ENCODE results near the gene RWDD4.

RWDD4 gene

DNA sequence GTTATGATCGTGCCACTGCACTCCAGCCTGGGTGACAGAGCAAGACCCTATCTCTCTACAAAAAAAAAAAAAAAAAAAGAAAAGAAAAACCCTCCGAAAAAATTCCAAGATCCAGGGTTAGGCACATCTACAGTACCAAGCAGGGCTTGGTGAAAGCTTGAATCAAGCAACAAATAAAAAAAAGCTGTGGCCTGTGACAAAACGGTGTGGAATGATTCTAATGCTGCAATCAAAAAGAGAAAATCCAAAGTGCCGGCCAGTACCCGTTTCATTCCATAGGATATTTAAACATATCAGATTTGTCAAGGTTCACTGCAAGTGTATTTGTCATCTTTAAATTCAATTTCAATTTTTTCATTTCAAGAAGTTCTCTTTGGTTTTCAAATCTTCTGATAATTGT lies 20.5 kb downstream of the RWDD4 start:
- TF ChIP-seq, protein P1, sequence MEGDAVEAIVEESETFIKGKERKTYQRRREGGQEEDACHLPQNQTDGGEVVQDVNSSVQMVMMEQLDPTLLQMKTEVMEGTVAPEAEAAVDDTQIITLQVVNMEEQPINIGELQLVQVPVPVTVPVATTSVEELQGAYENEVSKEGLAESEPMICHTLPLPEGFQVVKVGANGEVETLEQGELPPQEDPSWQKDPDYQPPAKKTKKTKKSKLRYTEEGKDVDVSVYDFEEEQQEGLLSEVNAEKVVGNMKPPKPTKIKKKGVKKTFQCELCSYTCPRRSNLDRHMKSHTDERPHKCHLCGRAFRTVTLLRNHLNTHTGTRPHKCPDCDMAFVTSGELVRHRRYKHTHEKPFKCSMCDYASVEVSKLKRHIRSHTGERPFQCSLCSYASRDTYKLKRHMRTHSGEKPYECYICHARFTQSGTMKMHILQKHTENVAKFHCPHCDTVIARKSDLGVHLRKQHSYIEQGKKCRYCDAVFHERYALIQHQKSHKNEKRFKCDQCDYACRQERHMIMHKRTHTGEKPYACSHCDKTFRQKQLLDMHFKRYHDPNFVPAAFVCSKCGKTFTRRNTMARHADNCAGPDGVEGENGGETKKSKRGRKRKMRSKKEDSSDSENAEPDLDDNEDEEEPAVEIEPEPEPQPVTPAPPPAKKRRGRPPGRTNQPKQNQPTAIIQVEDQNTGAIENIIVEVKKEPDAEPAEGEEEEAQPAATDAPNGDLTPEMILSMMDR (IDR thresholded peaks at IDR 0.05) = no peak
- Histone ChIP-seq H3K9me3 (ENCODE audit: control insufficient read depth, low read length) (no peaks in the 10 kb centered on the region), H3K4me2 (ENCODE audit: low read length) (no peak overlapping the region), H2AFZ (no peak overlapping the region), H3K4me3 (ENCODE audit: low read depth, low read length) (no peak overlapping the region), H3K27ac (no peak overlapping the region), H3K27me3 (ENCODE audit: control insufficient read depth, insufficient read depth, low read length) (no peaks in the 10 kb centered on the region), H3K36me3 (ENCODE audit: control insufficient read depth, insufficient read depth, low read length) (no peaks in the 10 kb centered on the region), H3K4me1 (no peaks in the 10 kb centered on the region), H3K9ac (no peak overlapping the region), H3K79me2 (no peaks in the 10 kb centered on the region)

DNA sequence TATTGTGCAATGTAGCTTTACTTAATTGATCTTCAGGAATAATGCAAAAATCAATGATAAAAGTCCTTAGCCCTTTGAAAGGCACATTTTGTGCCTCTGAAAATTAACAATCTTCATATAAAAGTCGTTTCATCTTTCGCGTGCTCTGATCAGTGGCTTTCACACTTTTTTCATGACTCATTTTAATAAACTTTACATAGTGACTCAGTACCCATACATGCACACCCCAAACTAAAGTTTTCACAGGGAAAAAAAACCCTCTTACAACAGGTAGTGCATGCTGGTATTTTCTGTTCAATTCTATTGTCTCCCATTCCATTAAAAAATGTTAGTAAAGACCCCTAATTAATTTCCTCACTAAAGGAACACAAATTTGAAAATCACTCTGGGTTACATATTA lies 21.5 kb downstream of the RWDD4 start:
- no peaks in the 10 kb centered on the region for H3K4me1 ChIP-seq
- H2AFZ ChIP-seq = no peak overlapping the region
- no peaks in the 10 kb centered on the region for H3K9me3 ChIP-seq (ENCODE audit: control insufficient read depth, low read length)
- no peak overlapping the region for H3K9ac ChIP-seq
- TF ChIP-seq, protein P1 (IDR thresholded peaks at IDR 0.05) = no peak
- H3K27me3 ChIP-seq (ENCODE audit: control insufficient read depth, insufficient read depth, low read length) = no peaks in the 10 kb centered on the region
- no peaks in the 10 kb centered on the region for H3K36me3 ChIP-seq (ENCODE audit: control insufficient read depth, insufficient read depth, low read length)
- H3K4me3 ChIP-seq (ENCODE audit: low read depth, low read length) = no peak overlapping the region
- H3K79me2 ChIP-seq = no peaks in the 10 kb centered on the region
- H3K4me2 ChIP-seq (ENCODE audit: low read length) = no peak overlapping the region
- no peak overlapping the region for H3K27ac ChIP-seq

DNA sequence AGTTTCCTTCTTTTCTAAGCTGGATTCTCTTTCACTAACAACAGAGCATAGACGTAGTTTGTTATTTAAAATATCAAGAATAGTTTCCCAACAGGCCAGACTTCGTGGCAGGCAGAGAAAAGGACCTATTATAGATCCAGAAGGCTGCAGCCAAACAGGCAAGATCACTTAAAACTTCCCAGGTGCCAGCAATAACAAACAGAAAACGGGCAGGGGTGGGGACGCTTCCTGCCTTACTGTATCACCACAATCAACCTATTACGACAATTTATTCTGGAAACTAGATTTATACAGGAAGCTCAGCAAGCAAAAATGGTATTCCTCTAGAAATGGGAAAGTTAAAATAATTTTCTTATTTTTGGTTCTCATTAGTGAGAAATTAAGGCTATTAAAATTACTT lies 22.1 kb downstream of the RWDD4 start:
- Histone ChIP-seq H3K79me2 (no peaks in the 10 kb centered on the region), H3K27me3 (ENCODE audit: control insufficient read depth, insufficient read depth, low read length) (no peaks in the 10 kb centered on the region), H3K9me3 (ENCODE audit: control insufficient read depth, low read length) (no peaks in the 10 kb centered on the region), H3K36me3 (ENCODE audit: control insufficient read depth, insufficient read depth, low read length) (no peaks in the 10 kb centered on the region), H3K4me3 (ENCODE audit: low read depth, low read length) (no peak overlapping the region), H3K9ac (no peak overlapping the region), H3K4me2 (ENCODE audit: low read length) (no peak overlapping the region), H3K4me1 (no peaks in the 10 kb centered on the region), H2AFZ (no peak overlapping the region), H3K27ac (no peak overlapping the region)
- TF ChIP-seq, protein P1 (IDR thresholded peaks at IDR 0.05) = no peak

DNA sequence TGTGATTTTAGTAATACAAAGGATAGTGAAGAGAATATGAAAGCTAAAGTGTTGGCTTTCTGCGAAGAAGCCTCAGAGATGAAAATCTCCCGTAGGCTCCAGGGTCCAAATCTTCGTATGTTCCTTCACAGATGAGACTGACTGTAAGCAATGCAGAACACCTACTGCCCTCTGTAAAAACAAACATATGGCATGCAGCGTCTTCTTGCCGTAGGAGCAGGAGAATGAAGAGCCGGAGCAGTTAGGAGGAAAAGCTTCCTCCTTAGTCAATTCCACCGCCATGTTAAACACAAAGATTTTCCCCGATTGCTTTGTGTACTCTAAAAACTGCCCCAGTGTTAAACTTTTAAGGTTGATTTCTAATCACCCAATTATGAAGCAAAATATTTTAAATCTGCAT lies 22.5 kb downstream of the RWDD4 start:
- TF ChIP-seq, protein P1 (IDR thresholded peaks at IDR 0.05) = no peak
- H3K4me2 ChIP-seq (ENCODE audit: low read length) = no peak overlapping the region
- no peaks in the 10 kb centered on the region for H3K9me3 ChIP-seq (ENCODE audit: control insufficient read depth, low read length)
- H3K36me3 ChIP-seq (ENCODE audit: control insufficient read depth, insufficient read depth, low read length) = no peaks in the 10 kb centered on the region
- H3K79me2 ChIP-seq = no peaks in the 10 kb centered on the region
- no peak overlapping the region for H3K9ac ChIP-seq
- no peak overlapping the region for H3K27ac ChIP-seq
- no peak overlapping the region for H3K4me3 ChIP-seq (ENCODE audit: low read depth, low read length)
- no peaks in the 10 kb centered on the region for H3K4me1 ChIP-seq
- H2AFZ ChIP-seq = no peak overlapping the region
- H3K27me3 ChIP-seq (ENCODE audit: control insufficient read depth, insufficient read depth, low read length) = no peaks in the 10 kb centered on the region

DNA sequence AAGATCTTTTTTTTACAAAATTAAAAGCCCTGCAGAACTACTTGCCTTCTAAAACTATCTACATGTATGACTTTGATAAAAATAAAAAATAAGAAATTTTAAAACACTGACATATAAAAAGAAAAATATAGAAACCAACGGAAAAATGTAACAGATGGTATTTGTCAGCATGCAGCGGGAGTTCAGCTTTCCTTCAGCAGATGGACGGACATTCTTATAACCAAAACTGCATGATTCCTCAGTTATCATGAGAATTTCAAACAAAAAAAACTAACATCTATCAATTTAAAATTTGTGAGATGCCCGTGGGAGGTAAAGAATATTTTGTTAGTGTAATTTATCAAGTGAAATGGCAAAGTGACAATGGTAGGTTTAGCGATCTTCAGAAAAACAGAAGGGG lies 23.2 kb downstream of the RWDD4 start:
- H3K4me1 ChIP-seq = no peaks in the 10 kb centered on the region
- no peak overlapping the region for H3K27ac ChIP-seq
- no peaks in the 10 kb centered on the region for H3K27me3 ChIP-seq (ENCODE audit: control insufficient read depth, insufficient read depth, low read length)
- H3K9me3 ChIP-seq (ENCODE audit: control insufficient read depth, low read length) = no peaks in the 10 kb centered on the region
- H2AFZ ChIP-seq = no peak overlapping the region
- H3K4me2 ChIP-seq (ENCODE audit: low read length) = no peak overlapping the region
- no peaks in the 10 kb centered on the region for H3K79me2 ChIP-seq
- no peak overlapping the region for H3K4me3 ChIP-seq (ENCODE audit: low read depth, low read length)
- TF ChIP-seq, protein P1 (IDR thresholded peaks at IDR 0.05) = no peak
- H3K36me3 ChIP-seq (ENCODE audit: control insufficient read depth, insufficient read depth, low read length) = no peaks in the 10 kb centered on the region
- no peak overlapping the region for H3K9ac ChIP-seq
